GM19099 (cell line): ENCODE data around the gene VPS29.

Experiments used
- POLR2A ChIP-seq: IDR thresholded peaks from 3 replicates; pipeline ENCODE4 v1.6.1; 2011; ENCODE audit warnings: low read depth; ENCODE audit not compliant: insufficient read length; ENCODE audit errors: extremely low read depth

VPS29 gene

GRCh38 chr12:110501752-110502738 is at the start of gene VPS29, which contains the start of gene RAD9B:
Gene VPS29 (minus strand): TSS chr12:110502111. CDS start chr12:110502051, 60 bp downstream.
Gene RAD9B (plus strand): TSS chr12:110502331. CDS start chr12:110502338, 7 bp downstream.
- TF ChIP-seq POLR2A: peak; percentile 94

DNA sequence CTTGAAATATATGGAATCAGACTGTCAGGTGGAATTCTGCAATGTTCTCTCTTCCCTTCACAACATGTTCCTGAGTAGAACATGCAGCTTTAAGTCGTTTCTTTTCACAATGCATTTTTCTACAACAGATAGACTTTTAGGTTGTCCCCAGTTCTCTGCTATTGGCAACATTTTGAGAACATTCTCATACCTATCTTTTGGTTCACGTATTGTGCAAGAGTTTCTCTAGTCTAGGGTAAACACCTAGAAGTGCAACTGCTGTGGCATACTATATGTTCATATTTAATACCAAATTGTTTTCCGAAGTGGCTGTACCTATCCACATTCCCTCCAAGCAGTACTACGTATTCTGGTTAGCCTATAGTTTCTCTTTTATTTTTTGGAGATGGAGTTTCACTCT is 49.1 kb upstream of the VPS29 start:
- no peak for TF ChIP-seq POLR2A

- TF ChIP-seq POLR2A: no peak
Measured at GRCh38 chr12:110549716-110550115, 47.8 kb upstream of the VPS29 start.

GRCh38 chr12:110548678-110549077 is 46.8 kb upstream of the VPS29 start:
- TF ChIP-seq POLR2A: no peak

DNA sequence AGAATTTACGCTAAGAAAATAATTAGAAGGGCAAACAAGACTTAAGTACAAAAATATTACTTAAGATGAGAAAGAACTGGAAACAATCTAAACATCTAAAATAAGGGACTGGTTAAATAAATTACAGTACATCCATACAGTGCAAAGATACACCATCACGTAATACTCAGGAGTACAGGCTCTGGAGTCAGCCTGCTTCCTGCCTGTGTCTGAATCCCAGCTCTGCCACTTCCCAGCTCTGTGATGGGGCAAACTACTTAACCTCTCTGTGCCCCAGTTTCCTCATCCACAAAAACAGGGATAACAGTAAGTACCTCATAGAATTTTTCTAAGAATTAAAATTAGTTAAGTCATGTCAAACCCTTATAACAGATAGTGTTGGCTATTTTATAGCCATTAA is 45.2 kb upstream of the VPS29 start:
- no peak for TF ChIP-seq POLR2A

GRCh38 chr12:110546339-110546738 is 44.4 kb upstream of the VPS29 start:
- TF ChIP-seq POLR2A: no peak

- no peak for TF ChIP-seq POLR2A
Measured at GRCh38 chr12:110545812-110546211, 43.9 kb upstream of the VPS29 start.

GRCh38 chr12:110543965-110544364 is 42.1 kb upstream of the VPS29 start:
- no peak for TF ChIP-seq POLR2A

DNA sequence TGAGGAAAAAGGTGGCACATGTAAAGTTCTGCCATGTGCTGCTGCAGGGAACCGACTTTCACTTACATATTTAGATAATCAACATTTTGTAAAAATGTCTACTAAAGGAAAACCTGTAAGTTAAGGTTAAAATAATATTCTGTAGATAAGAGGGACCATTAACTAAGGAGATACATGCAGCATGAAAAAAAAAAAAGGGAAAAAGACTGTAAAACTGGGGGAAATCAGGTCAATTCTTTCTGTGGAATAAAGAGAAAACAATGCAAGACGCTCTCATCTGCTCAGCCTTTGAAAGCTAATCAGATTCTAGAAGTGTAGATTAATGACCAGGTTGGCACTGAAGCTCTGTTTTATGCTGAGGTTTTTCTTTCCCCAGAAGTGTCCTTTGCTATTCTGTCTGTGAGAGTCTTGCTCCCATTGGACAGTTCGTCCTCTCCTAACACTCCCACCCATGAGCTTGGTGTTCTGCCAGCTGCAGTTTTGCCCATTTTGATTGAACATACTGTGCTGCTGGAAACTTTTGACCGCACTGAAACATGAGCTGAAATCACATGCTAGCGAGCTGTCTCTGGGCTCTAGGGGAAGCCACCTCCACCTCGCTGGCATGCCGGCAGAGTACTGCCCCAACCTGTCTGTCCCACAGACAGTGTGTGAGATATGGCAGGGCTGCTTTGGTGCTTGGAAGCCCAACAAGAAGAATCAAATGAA is 41.5 kb upstream of the VPS29 start:
- no peak for TF ChIP-seq POLR2A

DNA sequence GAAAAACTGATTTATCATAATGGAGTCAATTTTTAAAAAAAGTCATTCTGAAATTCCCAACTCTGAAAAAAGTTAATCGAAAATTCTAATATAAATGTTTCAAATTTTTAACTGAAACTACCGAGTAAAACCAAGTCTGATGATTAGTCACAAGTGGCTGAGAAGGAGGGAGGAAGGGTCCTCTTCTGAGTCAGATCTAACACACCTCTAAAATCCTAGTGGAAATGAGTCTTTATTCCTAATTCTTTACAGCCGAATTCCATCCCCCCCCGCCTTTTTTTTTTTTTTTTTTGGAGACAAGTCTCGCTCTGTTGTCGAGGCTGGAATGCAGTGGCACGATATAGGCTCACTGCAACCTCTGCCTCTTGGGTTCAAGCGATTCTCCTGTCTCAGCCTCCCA is 38.1 kb upstream of the VPS29 start:
- no peak for TF ChIP-seq POLR2A

GRCh38 chr12:110538869-110539622 is 37.1 kb upstream of the VPS29 start:
- no peak for TF ChIP-seq POLR2A

GRCh38 chr12:110537605-110538409 is 35.9 kb upstream of the VPS29 start:
- TF ChIP-seq POLR2A: no peak

DNA sequence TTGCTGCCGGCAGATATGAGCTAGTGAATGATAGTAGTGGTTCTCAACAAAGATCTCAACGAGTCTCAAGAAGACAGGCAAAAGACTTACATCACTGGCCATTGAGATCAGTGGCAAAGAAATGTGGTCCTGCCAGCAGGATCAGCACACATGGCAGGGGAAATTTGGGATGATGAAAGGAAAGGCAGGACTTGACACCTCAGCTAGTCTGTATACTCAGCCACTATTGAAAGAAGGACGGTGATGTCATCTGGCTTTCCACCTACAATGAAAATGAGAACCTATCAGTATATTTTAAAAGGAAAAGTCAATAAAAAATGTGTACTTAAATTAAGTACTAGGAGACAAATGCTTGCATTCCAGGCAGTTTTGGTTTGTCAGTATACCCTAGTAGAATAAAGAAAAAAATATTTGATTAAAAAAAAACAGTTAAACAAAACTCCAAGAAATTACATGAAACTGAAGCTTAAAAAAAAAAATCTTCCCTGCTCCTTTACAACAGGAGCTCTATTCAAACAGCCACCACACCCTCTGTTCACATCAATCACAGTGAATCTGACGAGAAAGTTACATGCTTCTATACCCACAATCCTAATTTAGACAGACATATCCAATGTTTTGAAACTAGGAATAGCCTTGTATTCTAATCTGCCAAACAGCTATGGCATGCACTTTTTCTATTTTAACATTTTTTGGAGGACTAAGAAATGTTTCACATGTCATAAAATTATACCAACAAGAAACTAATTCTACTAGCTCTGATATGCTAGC is 35.1 kb upstream of the VPS29 start:
- no peak for TF ChIP-seq POLR2A
